RCC 7860 (cell line): ENCODE data around the gene ANKRD27.
"Not testable (repeated sequence)": the region's sequence is repeated elsewhere in the genome, so short reads cannot be mapped to it uniquely, and the experiment has no call there.

Experiments used
- DNase-seq: peaks from one replicate; pipeline ENCODE4 v3.0.0-alpha.2; 2015; ENCODE audit warnings: low spot score
- FAIRE-seq: peaks from 2 replicates; lab custom pipeline; 2012; peaks lifted over from hg19 to GRCh38; lab: Jason Lieb, UNC

The ANKRD27 gene

DNA sequence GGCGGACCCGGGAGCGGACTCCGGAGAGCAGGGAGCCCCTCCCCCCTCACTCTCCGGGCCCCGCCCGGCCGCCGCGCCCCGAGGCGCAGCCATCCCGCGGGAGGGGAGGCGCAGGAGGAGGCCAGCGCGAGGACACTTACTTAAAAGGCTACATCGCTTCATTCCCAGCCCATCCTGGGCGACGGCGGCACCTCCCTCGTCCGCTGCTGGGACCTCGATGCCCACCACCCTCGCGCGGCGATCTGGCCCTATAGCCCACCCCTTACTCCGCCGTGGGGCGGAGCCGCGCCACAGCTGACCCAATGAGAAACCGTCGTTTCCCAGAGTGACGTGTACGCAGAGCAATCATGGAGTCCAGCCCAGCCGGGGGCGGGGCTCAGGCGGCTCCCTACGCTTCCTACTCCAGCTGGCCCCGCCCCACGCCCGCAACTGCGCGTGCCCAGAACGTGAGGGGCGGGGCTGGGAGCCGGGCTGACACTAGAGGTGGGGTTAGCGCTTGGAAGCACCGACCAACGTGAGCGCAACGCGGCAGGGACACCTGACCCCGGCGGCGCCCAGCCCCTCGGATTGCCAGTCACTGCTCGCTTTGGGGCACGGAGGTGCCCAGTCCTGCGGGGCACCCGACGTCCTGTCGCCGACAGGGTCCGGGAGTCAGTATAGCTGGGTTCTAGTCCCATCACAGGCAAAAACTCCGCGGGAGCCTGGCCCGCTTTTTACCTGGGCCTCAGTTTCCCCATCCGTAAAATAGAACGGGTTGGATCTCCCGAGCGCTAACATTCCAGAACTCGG is at the start of gene ANKRD27:
Gene ANKRD27, minus strand, starts transcription at position 250 of the 789 bp plus-strand sequence. CDS start 16,165 bp downstream, outside the sequence.
- FAIRE-seq (peak; percentile 74), DNase-seq (peak; percentile 93)

DNA sequence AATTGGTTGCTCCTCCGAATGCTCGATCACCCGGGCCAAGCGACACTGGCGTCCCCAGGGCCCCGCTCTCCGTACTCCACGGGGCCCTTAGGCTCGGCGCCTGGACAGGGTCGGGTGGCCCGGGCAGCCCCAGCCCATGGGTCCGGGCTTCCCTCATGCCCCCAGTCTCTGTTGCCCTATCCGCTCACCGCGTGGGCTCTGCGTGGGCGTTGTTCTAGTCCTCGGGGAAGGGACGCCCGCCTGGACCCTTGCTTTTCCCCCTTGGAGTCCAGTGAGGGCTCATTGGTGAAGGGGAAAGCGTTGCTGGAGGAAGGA is 45.9 kb upstream of the ANKRD27 start:
- no peak for FAIRE-seq

DNA sequence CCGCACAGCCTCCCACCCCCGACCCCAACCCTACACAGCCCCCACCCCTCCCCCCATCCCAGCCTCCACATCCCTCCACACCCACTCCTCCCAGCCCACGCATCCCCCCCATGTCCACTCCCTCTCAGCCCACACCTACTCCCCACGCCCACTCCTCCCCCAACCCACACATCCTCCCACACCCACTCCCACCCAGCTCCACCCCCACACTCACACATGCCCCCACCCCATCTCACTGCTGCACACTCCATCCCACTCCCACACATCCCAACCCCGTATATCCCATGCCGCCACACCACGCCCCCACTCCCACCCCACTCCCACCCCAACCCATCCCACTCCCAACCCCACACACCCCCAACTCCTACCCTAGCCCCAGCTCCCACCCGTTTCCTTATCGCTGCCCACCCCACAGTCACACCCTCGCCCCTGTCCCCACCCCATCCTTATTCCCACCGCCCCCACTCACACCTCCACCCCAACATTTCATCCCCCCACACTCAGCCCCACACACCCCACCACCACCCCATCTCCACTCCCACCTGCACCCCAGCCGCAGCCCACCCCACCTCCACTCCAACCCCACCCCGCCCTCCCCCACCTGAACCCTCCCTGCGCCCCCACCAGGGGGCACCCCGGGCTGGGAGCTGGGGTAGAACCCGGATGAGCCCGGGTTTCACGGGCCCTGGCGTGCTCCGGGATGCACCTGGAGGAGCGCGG is 45.4 kb upstream of the ANKRD27 start:
- FAIRE-seq, result no peak
- no peak for DNase-seq

More for the DNA sequence above, 45.9 kb upstream of the ANKRD27 start:
- no peak for DNase-seq

DNA sequence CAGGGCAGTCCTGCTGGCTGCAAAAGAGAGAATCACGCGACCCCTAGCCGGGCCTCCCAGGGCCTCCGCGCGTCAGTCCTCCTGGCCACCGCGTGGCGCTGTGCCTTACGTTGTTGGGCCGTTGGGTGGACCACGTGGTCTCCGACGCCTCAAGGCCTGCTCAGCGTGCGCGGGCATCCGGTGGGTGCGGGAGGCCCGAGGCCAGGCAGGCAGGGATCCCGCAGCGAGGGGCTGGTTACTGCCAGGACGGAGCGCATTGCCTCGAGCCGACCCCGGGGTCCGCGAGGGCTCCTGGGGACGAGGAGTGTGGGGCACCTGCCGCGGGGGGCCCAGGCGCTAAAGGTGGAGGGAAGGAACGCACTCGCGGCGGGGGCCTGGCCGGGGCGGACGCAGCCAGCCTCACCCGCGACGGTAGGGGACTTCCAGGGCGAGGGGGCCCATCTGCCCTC is 44.7 kb upstream of the ANKRD27 start, which contains the start of gene TDRD12:
Gene TDRD12, plus strand, starts transcription at position 157 of the 449 bp plus-strand sequence. CDS start 306 bp downstream, outside the sequence.
- no peak for DNase-seq
- FAIRE-seq, result no peak

DNA sequence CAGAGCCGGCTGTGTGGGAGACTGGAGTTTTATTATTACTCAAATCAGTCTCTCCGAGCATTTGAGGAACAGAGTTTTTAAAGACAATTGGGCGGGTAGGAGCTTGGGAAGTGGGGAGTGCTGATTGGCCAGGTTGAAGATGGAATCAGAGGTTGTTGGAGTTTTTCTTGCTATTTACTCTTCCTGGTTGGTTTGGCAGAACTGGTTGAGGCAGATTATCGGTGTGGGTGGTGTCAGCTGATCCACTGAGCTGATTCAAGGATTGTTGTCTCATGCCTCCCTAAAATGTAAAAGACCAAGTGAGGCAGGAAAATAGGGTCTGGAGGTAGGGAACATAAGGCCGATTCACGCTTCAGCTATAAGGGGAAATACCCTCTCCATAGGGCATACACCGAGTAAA is 43.3 kb upstream of the ANKRD27 start:
- no peak for DNase-seq
- FAIRE-seq, result no peak

DNA sequence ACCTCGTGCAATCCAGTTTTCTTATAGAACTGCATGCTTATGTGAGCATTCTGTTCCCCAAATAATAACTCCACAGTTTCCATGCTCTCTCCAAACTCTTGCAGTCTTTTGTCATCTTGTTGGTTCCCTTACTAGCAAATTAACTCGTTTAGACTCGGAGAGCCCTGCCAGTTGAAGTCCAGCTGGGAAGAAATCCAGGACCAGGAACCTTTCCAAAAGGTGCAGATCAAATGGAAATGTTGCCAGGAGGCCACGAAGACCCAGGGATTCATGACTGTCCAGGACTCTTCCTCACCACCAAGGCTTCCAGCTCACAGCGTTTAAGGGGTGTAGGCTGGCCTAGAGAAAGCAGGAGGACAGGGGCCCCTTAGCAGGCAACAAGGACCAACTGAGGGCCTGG is 42.5 kb upstream of the ANKRD27 start:
- FAIRE-seq (no peak), DNase-seq (no peak)

DNA sequence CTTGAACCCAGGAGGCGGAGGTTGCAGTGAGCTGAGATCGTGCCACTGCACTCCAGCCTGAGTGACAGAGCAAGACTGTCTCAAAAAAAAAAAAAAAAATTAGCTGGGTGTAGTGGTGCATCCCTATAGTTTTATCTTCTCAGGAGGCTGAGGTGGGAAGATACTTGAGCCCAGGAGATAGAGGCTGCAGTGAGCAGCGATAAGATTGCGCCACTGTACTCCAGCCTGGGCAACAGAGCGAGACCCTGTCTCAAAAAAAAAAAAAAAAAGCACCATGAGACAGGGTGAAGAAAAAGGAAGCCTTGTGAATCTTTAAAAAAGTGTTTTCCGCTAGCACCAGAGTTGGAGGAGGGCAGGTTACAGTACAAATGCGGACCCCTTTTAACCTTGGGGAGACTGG is 41.2 kb upstream of the ANKRD27 start:
- DNase-seq, FAIRE-seq: not testable (repeated sequence)

DNA sequence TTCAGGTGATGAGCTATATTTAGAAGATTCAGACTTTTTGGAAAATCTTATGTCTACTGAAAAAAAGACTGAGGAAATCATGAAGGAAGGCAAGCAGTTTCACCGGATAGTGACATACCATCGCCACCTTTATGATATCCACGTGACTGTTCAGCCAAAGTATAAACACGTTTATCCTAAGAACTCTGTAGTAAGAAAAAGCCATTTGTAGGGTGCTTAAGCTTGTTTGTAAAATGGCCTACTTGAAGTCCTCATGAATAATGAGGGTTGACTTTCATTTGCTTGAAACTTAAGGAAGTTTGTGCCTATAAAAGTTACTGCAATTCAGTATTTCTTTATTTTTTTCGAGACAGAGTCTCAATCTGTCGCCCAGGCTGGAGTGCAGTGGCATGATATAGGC is 36.8 kb upstream of the ANKRD27 start:
- FAIRE-seq (no peak), DNase-seq (no peak)

DNA sequence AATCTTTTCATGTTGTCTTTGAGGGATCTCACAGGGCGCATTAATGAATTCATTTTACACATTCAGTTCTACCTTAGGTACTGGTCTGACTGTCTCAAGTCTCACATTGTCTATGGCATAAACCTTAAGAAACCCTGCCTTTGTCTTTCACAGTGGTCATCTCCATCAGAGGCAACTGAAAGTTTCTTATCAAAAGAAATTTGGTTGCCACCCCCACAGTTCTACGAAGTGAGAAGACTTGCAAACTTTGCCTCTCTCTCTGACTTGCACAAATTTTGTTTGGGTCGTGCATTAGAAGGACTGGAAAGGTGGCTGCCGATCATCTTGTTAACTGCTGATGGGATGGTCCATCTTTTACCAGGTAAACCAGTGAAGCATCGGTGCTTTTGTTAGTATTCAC is 34.1 kb upstream of the ANKRD27 start:
- DNase-seq, result no peak
- FAIRE-seq, result no peak

DNA sequence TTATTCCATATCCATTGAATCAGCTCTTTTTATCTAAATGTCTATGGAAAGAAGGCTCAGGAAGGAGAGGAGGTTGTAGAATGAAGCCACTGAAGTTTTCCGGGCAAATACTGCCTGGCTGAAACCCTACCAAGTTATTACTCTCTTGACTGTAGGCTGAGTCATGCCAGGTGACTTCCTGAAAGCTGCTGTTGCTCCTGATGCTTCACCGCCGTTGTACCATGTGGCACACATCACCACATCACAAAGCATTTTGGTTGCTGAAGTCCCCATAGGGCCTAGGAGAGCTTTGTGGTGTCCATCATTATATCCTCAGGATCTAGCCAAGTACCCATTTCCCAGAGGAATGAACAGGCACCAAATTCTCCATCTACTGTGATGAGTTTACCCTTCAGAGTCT is 33.5 kb upstream of the ANKRD27 start:
- FAIRE-seq (no peak), DNase-seq (no peak)

DNA sequence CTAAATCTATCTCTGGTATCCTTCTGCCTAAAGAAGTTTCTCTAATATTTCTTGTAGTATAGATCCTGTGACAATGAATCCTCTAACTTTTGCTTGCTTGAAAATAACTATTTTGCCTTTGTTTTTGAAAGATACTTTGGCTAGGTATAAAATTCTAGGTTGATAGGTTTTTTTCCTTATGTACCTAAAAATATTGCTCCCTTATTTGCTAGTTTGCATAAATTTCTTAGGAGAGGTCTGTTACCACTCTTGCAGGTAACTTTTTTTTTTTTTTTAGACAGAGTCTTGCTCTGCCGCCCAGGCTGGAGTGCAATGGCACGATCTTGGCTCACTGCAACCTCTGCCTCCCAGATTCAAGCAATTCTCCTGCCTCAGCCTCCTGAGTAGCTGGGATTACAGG is 29.0 kb upstream of the ANKRD27 start:
- not testable (repeated sequence) for DNase-seq, FAIRE-seq

DNA sequence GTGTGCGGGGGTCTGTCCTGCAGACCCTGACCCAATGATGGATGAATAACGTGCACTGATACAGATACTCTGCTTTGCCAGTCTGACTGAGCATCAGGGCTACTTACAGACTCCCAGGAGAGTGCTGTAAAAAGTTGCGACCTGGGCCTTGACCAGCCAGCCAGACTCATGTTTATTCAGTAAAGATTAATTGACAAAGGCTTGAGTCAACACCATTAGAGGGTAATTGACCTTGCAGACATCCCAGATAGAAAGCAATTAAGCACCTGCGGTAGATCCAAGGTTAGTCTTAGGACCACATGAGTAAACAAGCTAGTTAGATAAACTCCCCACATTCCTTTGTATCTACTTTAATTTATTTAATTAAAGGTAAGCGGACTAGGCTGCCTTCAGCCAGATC is 27.0 kb upstream of the ANKRD27 start:
- no peak for FAIRE-seq
- no peak for DNase-seq

DNA sequence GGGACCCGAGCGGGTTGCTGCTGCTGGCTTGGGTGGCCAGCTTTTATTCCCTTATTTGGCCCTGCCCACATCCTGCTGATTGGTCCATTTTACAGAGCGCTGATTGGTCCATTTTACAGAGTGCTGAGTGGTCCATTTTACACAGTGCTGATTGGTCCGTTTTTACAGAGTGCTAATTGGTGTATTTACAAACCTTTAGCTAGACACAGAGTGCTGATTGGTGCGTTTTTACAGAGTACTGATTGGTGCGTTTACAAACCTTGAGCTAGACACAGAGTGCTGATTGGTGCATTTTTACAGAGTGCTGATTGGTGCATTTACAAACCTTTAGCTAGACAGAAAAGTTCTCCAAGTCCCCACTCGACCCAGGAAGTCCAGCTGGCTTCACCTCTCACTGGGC is 25.1 kb upstream of the ANKRD27 start:
- FAIRE-seq, DNase-seq: not testable (repeated sequence)

DNA sequence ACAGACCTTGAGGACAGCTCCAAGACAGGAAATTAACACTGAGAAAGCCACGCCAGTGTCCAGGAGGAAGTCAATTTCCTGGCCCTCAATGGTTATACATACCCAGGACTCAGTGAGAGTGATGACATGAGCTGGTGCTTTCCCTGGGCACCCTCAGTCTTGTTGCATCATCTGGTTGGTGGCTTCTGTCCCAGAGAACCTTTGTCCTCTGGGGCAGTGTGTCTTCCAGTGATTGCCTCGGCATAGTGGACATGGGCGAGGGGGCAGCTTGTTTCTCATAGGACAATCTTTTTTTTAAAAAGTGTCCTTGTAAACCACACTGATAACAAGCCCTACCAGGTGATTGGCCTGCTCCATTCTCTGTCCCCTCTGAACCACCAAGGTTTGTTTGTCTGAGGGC is 21.8 kb upstream of the ANKRD27 start:
- not testable (repeated sequence) for FAIRE-seq, DNase-seq

DNA sequence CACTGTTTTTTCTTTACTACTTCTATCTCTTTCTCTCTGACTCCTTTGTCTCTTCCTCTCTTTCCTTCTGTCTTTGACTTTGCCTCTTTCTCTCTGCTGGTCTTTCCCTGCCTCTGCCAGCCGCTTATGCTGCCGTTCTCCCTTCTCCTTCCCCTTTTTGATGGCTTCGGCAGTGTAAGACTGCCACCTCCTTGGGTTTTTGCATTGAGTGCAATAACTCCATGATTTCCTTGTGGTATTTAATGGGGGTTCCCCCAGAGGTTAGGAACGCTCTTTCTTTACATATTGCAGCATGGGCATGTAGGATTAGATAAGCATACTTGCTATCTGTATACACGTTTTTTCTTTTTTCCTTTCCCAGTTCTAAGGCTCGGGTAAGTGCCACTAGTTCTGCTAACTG is 20.5 kb upstream of the ANKRD27 start:
- not testable (repeated sequence) for DNase-seq, FAIRE-seq

DNA sequence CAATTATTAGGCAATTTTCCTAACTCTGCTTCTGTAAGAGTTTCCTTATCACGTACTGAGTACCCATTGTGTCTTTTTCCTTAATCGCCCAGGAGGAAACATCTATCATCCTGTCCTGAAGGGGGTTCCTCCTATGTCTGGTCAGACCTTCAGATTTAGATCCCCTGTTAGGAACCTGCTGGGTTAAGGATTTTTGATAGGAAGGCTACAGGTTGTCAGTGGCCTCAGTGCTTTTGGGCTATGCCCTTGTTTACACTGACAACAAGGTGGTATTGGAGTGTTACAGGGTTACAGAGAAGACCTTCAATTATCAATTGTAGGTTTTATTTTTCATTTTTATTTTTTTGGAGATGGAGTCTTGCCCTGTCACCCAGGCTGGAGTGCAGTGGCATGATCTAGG is 19.9 kb upstream of the ANKRD27 start:
- not testable (repeated sequence) for DNase-seq, FAIRE-seq

DNA sequence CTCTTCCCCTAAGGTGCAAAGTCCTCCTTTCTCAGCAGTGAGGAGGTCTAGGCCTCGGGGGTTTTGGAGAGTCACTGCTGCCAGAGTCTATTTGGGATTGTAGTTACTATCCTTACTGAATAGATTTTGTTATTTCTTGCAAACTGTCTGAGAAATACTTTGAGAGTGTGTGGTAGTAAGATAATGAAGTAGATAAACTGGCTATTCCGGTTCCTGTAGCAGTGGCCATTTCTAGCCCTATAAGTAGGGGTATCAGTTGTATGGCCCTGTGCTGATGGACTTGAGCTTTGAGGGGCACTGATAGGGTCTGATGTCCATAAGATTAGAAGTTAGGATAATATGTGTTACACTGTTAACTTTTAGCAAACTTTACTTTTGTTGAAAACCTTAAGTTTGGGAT is 19.3 kb upstream of the ANKRD27 start:
- not testable (repeated sequence) for DNase-seq, FAIRE-seq

DNA sequence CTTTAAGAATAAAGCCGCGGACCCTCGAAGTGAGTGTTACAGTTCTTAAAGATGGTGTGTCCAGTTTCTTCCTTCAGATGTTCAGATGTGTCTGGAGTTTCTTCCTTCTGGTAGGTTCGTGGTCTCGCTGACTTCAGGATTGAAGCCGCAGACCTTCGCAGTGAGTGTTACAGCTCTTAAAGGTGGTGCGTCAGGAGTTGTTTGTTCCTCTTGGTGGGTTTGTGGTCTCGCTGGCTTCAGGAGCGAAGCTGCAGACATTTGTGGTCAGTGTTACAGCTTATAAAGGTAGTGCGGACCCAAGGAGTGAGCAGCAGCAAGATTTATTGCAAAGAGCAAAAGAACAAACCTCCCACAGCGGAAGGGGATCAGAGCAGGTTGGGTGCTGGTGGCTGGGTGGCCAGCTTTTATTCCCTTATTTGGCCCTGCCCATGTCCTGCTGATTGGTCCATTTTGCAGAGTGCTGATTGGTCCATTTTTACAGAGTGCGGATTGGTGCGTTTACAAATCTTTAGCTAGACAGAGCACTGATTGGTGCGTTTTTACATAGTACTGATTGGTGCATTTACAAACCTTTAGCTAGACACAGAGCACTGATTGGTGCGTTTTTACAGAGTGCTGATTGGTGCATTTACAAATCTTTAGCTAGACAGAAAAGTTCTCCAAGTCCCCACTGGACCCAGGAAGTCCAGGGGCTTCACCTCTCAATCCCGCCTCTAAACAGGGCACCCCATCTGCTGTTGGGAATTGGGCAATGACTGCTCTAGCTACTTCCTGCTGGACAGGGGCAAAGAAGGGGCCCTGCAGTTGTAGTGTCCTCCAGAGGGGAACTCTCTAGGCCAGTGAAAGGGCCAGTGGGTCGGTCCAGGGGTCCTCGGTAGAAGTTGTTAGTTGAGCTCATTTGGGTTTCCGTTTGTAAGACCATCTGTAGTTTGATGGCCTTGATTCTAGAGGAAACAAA is 18.4 kb upstream of the ANKRD27 start:
- DNase-seq, FAIRE-seq: not testable (repeated sequence)

DNA sequence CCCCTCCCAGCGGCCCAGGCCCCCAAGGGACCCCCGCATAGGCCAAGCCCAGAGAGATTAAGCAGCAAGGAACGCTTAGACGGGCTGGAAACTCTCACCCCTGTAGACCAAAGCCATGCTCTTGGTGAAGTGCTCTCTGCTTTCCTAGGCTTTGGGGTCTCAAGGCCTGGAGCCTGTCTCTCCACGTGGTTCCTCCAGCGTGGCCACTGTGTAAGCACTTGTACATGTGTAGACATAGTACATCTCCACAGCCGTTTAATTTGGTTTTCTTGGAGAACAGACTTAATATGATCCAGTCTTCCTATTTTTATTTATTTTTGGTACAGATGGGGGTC is 17.7 kb upstream of the ANKRD27 start:
- DNase-seq (no peak), FAIRE-seq (no peak)

DNA sequence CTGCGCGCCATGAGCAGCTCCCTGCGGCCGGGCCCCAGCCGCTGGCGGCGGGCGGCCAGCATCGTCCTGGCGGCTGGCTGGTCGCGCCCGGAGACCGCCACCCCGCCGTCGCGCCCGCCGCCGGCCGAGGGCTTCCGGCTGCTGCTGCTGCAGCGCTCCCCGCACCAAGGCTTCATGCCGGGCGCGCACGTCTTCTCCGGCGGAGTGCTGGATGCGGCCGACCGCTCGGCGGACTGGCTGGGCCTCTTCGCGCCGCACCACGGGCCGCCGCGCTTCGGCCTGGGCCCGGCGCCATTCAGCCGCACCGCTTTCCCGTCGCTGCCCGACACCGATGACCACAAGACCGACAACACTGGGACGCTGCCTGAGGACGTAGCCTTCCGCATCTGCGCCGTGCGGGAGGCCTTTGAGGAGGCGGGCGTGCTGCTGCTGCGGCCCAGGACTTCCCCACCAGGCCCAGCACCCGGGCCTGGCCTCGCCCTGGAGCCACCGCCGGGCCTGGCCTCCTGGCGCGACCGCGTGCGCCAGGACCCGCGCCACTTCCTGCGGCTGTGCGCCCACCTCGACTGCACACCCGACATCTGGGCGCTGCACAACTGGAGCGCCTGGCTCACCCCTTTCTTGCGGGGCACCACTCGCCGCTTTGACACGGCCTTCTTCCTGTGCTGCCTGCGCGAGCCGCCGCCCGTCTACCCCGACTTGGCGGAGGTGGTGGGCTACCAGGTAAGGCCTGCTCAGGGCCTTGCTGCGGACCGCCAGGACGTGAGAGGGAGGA is 17.2 kb upstream of the ANKRD27 start:
- FAIRE-seq (no peak), DNase-seq (peak; percentile 41)
